ENCODE data around the gene CDKN2A. TPM values are rescaled to one million over a fixed set of nuclear protein-coding genes. Genes with fewer than 3 reads are reported as not detected.
A peak's percentile ranks its signal among the peaks of the same experiment; 100 is the strongest.

The CDKN2A gene
- total RNA-seq, 1 experiment from 2014 or later, result 0.35 TPM

DNA sequence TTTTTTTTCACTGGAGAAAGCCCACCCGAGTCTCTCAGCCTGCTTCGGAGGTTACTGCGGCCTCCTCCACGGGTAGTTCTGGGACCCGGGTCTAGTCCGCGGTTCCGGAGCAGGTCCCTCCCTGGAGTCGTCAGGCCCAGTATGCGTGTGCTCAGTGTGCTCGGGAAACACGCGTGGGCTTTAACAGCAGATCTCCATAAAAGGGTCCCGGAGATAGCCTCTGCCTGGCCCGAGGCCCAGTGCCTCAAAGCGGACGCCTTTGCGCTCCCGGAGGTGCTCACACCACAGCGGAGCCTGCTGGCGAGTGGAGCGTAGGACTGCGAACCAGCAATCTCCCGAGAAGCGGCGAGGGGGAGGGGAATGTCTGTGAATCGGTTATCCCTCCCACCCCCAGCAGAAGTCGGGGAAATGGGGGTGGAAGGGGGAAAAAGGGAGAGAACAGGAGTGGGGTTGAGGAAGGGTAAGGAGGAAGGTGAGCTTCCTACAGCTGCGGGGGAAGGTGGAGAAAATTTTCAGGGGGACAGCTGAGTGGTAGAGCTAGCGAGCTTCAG is 28.7 kb downstream of the CDKN2A start:
- Histone ChIP-seq H2AK5ac (ENCODE audit: insufficient read length, low read length) (no peak overlapping the region), H2BK5ac (ENCODE audit: insufficient read length, low read length) (no peak overlapping the region), H3K27ac (ENCODE audit: insufficient read length, low read depth, low read length) (no peak overlapping the region), H3K4me2 (ENCODE audit: insufficient read depth, insufficient read length, low read length) (peak overlapping the region; percentile 78), H3K79me1 (ENCODE audit: insufficient read depth, low read depth, low read length, poor library complexity, severe bottlenecking) (no peaks in the 10 kb centered on the region), H3K4me1 (ENCODE audit: insufficient read depth, low read length) (no peaks in the 10 kb centered on the region; the same call in 1 of the 2 replicates), H3K9ac (ENCODE audit: extremely low read depth, insufficient read length, low read length) (no peak overlapping the region), H3T11ph (ENCODE audit: low read length) (no peak overlapping the region), H3K9me3 (ENCODE audit: control insufficient read depth, low read depth, low read length) (no peaks in the 10 kb centered on the region), H2AFZ (ENCODE audit: low read length) (no peak overlapping the region), H3K23me2 (ENCODE audit: insufficient read length, low read depth, low read length, poor library complexity, severe bottlenecking) (peaks cover 4% of the 10 kb centered on the region), H2BK120ac (ENCODE audit: low read depth, low read length, poor library complexity, severe bottlenecking) (no peak overlapping the region), H3K27me3 (ENCODE audit: insufficient read depth, low read length) (peaks cover 66% of the 10 kb centered on the region), H3K56ac (ENCODE audit: insufficient read length, low read depth, low read length) (no peak overlapping the region), H3K79me2 (ENCODE audit: insufficient read depth, low read length) (no peaks in the 10 kb centered on the region), H4K8ac (replicated peaks; ENCODE audit: insufficient read length, low read depth, low read length) (no peak overlapping the region), H2BK20ac (ENCODE audit: low read depth, low read length, poor library complexity, severe bottlenecking) (no peak overlapping the region), H3K23ac (ENCODE audit: insufficient read length, low read depth, low read length) (no peak overlapping the region), H4K20me1 (ENCODE audit: control insufficient read depth, insufficient read depth, insufficient read length) (no peaks in the 10 kb centered on the region), H3K18ac (ENCODE audit: insufficient read length, low read depth, low read length) (no peak overlapping the region), H2BK12ac (ENCODE audit: insufficient read length, low read depth, low read length) (no peak overlapping the region), H4K91ac (ENCODE audit: insufficient read length, low read depth, low read length) (no peak overlapping the region), H3K4ac (ENCODE audit: low read depth, low read length) (no peak overlapping the region), H4K5ac (ENCODE audit: insufficient read length, low read depth, low read length) (no peak overlapping the region), H3K14ac (ENCODE audit: insufficient read depth, low read length) (no peak overlapping the region), H2BK15ac (ENCODE audit: low read depth, low read length) (no peak overlapping the region)
- WGBS (ENCODE audit: extremely low coverage, insufficient read length, low lambda C conversion rate), result no CpG with 5 or more reads among the region's 30 CpGs
- TF ChIP-seq, protein P1, sequence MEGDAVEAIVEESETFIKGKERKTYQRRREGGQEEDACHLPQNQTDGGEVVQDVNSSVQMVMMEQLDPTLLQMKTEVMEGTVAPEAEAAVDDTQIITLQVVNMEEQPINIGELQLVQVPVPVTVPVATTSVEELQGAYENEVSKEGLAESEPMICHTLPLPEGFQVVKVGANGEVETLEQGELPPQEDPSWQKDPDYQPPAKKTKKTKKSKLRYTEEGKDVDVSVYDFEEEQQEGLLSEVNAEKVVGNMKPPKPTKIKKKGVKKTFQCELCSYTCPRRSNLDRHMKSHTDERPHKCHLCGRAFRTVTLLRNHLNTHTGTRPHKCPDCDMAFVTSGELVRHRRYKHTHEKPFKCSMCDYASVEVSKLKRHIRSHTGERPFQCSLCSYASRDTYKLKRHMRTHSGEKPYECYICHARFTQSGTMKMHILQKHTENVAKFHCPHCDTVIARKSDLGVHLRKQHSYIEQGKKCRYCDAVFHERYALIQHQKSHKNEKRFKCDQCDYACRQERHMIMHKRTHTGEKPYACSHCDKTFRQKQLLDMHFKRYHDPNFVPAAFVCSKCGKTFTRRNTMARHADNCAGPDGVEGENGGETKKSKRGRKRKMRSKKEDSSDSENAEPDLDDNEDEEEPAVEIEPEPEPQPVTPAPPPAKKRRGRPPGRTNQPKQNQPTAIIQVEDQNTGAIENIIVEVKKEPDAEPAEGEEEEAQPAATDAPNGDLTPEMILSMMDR (conservative IDR thresholded peaks at IDR 0.05), result peak; percentile 65
- Mint-ChIP-seq H3K27ac (no peak overlapping the region), H3K4me3 (peak overlapping the region; percentile 45 to 75; a peak in 4 of 5 replicates), H3K4me1 (peaks cover 28 to 43% of the 10 kb centered on the region in 2 experiments), H3K9me3 (peaks cover 8 to 10% of the 10 kb centered on the region in 2 experiments), H3K36me3 (ENCODE audit: insufficient read depth in 1 of 3, low read depth in 3 of 3) (no peaks in the 10 kb centered on the region), H3K27me3 (ENCODE audit: low read depth) (peaks cover 97% of the 10 kb centered on the region)
- peak; percentile 75 for DNase-seq

Data from H9 (cell line).